GM23338 (cell line): ENCODE results near the gene BHLHA15. TPM values are rescaled to one million over a fixed set of nuclear protein-coding genes. Genes with fewer than 3 reads are reported as not detected.

ENCODE experiments used
- ATAC-seq: fragments of 200-7000 bp; cut with Tn5 transposase; 3 replicates; pipeline ENCODE4 v1.9.1; 2020
- DNase-seq: peaks from one replicate; pipeline ENCODE4 v3.0.0-alpha.2; 2015; ENCODE audit warnings: low spot score
- H2AFZ ChIP-seq: fragments of 200-600 bp; sonication (generic); 2 replicates; pipeline ENCODE4 v1.8.0; 2016; ENCODE audit warnings: antibody characterized with exemption, mild to moderate bottlenecking, moderate library complexity
- H3F3A ChIP-seq: fragments of 200-600 bp; sonication (generic); replicated peaks from 2 replicates; pipeline ENCODE4 v1.8.0; 2017; ENCODE audit warnings: antibody characterized with exemption, mixed run types, low read depth
- H3K27ac ChIP-seq: fragments of 200-600 bp; sonication (generic); 2 replicates; pipeline ENCODE4 v1.6.1; 2016; ENCODE audit warnings: low read depth
- H3K27me3 ChIP-seq: fragments of 200-600 bp; sonication (generic); 2 replicates; pipeline ENCODE4 v1.8.0; 2016; ENCODE audit warnings: mild to moderate bottlenecking, mixed run types, moderate library complexity; ENCODE audit not compliant: insufficient read depth
- H3K36me3 ChIP-seq: fragments of 200-600 bp; sonication (generic); 2 replicates; pipeline ENCODE4 v1.8.0; 2016; ENCODE audit warnings: mild to moderate bottlenecking; ENCODE audit not compliant: insufficient read depth
- H3K4me1 ChIP-seq: fragments of 200-600 bp; sonication (generic); 2 replicates; pipeline ENCODE4 v1.8.0; 2016; ENCODE audit warnings: mild to moderate bottlenecking, moderate library complexity; ENCODE audit not compliant: insufficient read depth
- H3K4me2 ChIP-seq: fragments of 200-600 bp; sonication (generic); 2 replicates; pipeline ENCODE4 v1.7.1; 2017; ENCODE audit warnings: mixed run types
- H3K4me3 ChIP-seq: fragments of 200-600 bp; sonication (generic); 2 replicates; pipeline ENCODE4 v1.6.1; 2016; ENCODE audit warnings: mixed run types
- H3K79me2 ChIP-seq: fragments of 200-600 bp; sonication (generic); replicated peaks from 2 replicates; pipeline ENCODE4 v1.8.0; 2017; ENCODE audit warnings: mild to moderate bottlenecking; ENCODE audit not compliant: insufficient read depth
- H3K9me2 ChIP-seq: fragments of 200-600 bp; sonication (generic); 2 replicates; pipeline ENCODE4 v1.8.0; 2017; ENCODE audit not compliant: insufficient read depth
- H4K20me1 ChIP-seq: fragments of 200-600 bp; sonication (generic); replicated peaks from 2 replicates; pipeline ENCODE4 v1.8.0; 2017; ENCODE audit warnings: mild to moderate bottlenecking; ENCODE audit not compliant: insufficient read depth
- H3K27ac Mint-ChIP-seq: 2 replicates; pipeline ENCODE4 v1.8.0; 2020; ENCODE audit warnings: inconsistent platforms, mild to moderate bottlenecking, moderate library complexity, mixed read lengths
- H3K27me3 Mint-ChIP-seq: 3 replicates; pipeline ENCODE4 v1.8.0; 2022; ENCODE audit warnings: low read depth, mild to moderate bottlenecking, moderate library complexity, mixed read lengths, inconsistent platforms; ENCODE audit not compliant: insufficient read depth, poor library complexity
- H3K36me3 Mint-ChIP-seq: 3 replicates; pipeline ENCODE4 v1.8.0; 2021; ENCODE audit warnings: low read depth, mild to moderate bottlenecking, inconsistent platforms, moderate library complexity, mixed read lengths
- H3K4me1 Mint-ChIP-seq: 3 replicates; pipeline ENCODE4 v1.8.0; 2020; ENCODE audit warnings: mild to moderate bottlenecking, inconsistent platforms, mixed read lengths
- H3K4me3 Mint-ChIP-seq: 3 replicates; pipeline ENCODE4 v1.8.0; 2021; ENCODE audit warnings: moderate library complexity, mild to moderate bottlenecking, inconsistent platforms, mixed read lengths
- H3K9me3 Mint-ChIP-seq: 3 replicates; pipeline ENCODE4 v1.8.0; 2020; ENCODE audit warnings: moderate library complexity, mild to moderate bottlenecking, inconsistent platforms, mixed read lengths
- CREB1 ChIP-seq: fragments of 250-450 bp; sonication (Bioruptor Pico); IDR thresholded peaks from 2 replicates; pipeline ENCODE4 v1.5.0; 2020; ENCODE audit warnings: low read depth, mild to moderate bottlenecking, moderate library complexity
- CTCF ChIP-seq, 2 experiments: fragments of 200-600 bp in 1 of 2; sonication (generic) in 1 of 2; conservative IDR thresholded peaks; 2 replicates each; pipeline versions ENCODE4 v1.5.1 to v1.6.1; 2016 to 2017; ENCODE audit warnings: antibody characterized with exemption in 2 of 2, low read depth in 2 of 2, mild to moderate bottlenecking in 2 of 2, moderate library complexity in 1 of 2
- ETS1 ChIP-seq: IDR thresholded peaks from 2 replicates; pipeline ENCODE4 v1.6.1; 2016; ENCODE audit warnings: antibody characterized with exemption
- EZH2 ChIP-seq: fragments of 200-600 bp; sonication (generic); IDR thresholded peaks from one replicate; pipeline ENCODE4 v1.8.0; 2017; ENCODE audit warnings: antibody characterized with exemption, mild to moderate bottlenecking, low read depth; ENCODE audit not compliant: unreplicated experiment
- EZH2phosphoT487 ChIP-seq: fragments of 200-600 bp; sonication (generic); IDR thresholded peaks from one replicate; pipeline ENCODE4 v1.8.1; 2018; ENCODE audit warnings: antibody characterized with exemption; ENCODE audit not compliant: unreplicated experiment
- JUNB ChIP-seq: IDR thresholded peaks from one replicate; pipeline ENCODE4 v1.6.1; 2016; ENCODE audit warnings: antibody characterized with exemption; ENCODE audit not compliant: unreplicated experiment
- NANOG ChIP-seq: IDR thresholded peaks from 2 replicates; pipeline ENCODE4 v1.6.1; 2016; ENCODE audit warnings: antibody characterized with exemption, borderline replicate concordance
- POLR2AphosphoS5 ChIP-seq: IDR thresholded peaks from 2 replicates; pipeline ENCODE4 v1.6.1; 2016; ENCODE audit warnings: antibody characterized with exemption, low read depth
- REST ChIP-seq: IDR thresholded peaks from one replicate; pipeline ENCODE4 v1.6.1; 2018; ENCODE audit warnings: antibody characterized with exemption; ENCODE audit not compliant: unreplicated experiment
- STAT1 ChIP-seq: IDR thresholded peaks from one replicate; pipeline ENCODE4 v1.6.1; 2016; ENCODE audit warnings: antibody characterized with exemption; ENCODE audit not compliant: unreplicated experiment
- ZNF114 ChIP-seq: fragments of 250-450 bp; sonication (Bioruptor Pico); IDR thresholded peaks from 2 replicates; pipeline ENCODE4 v1.5.0; 2020; ENCODE audit warnings: mild to moderate bottlenecking, moderate library complexity
- ZNF331 ChIP-seq: fragments of 250-450 bp; sonication (Bioruptor Pico); IDR thresholded peaks from 2 replicates; pipeline ENCODE4 v1.5.0; 2020; ENCODE audit warnings: low read depth, mild to moderate bottlenecking, moderate library complexity
- ZNF462 ChIP-seq: fragments of 250-450 bp; sonication (Bioruptor Pico); IDR thresholded peaks from 2 replicates; pipeline ENCODE4 v1.5.0; 2020; ENCODE audit warnings: mild to moderate bottlenecking, moderate library complexity
- polyA plus RNA-seq: library from polyadenylated mRNA; unstranded; fragments of >200 nt; fragmentation: Nextera tagmentation; extraction: Ambion mirVana; gene quantifications from 2 replicates; pipeline ENCODE4 v1.2.1, GENCODE V29; 2016
- total RNA-seq: library from RNA; depleted of rRNA; stranded (reverse); fragments of >200 nt; shearing (Covaris generic); gene quantifications from 2 replicates; pipeline ENCODE4 v1.2.3, GENCODE V29; 2014

The BHLHA15 gene
- total and polyA plus RNA-seq, 2 experiments from 2014 or later: 1.4 to 8.3 TPM

- H3K36me3 ChIP-seq: no peaks in the 10 kb centered on the region
- no peaks in the 10 kb centered on the region; the same call in 1 of the 2 replicates for H4K20me1 ChIP-seq
- Mint-ChIP-seq H3K9me3 (no peaks in the 10 kb centered on the region), H3K27me3 (peaks cover 4% of the 10 kb centered on the region), H3K27ac (no peak overlapping the region), H3K4me3 (no peak overlapping the region), H3K4me1 (peaks cover 29% of the 10 kb centered on the region), H3K36me3 (peaks cover 7% of the 10 kb centered on the region; the same call in 1 of the 3 replicates)
- DNase-seq (no peak), ATAC-seq (no peak)
- H3K79me2 ChIP-seq: 0 out of 2 replicates have a peak, but pooled peaks cover 4% of the 10 kb centered on the region
- 0 out of 2 replicates have a peak, but pooled peaks cover 4% of the 10 kb centered on the region for H3F3A ChIP-seq
- no peaks in the 10 kb centered on the region for H3K27me3 ChIP-seq
- no peak overlapping the region for H3K27ac ChIP-seq
- no peak overlapping the region for H2AFZ ChIP-seq
- H3K4me2 ChIP-seq: no peak overlapping the region
- TF ChIP-seq ZNF331 (CRISPR knock-in tag) (no peak), ZNF462 (CRISPR knock-in tag) (no peak), NANOG (no peak), EZH2phosphoT487 (no peak), ETS1 (no peak), CREB1 (CRISPR knock-in tag) (no peak), CTCF (conservative IDR thresholded peaks at IDR 0.05; ENCODE audit: low read depth in 2 of 2) (no peak), ZNF114 (CRISPR knock-in tag) (no peak), REST (no peak), EZH2 (no peak), JUNB (no peak), POLR2AphosphoS5 (no peak), STAT1 (no peak)
- no peaks in the 10 kb centered on the region for H3K9me2 ChIP-seq
- H3K4me3 ChIP-seq: no peak overlapping the region
- H3K4me1 ChIP-seq: peaks cover 22% of the 10 kb centered on the region
Measured at GRCh38 chr7:98180751-98181150, 30.5 kb upstream of the BHLHA15 start.
